Measurements from ENCODE around the gene PIGM.

Gene PIGM

DNA sequence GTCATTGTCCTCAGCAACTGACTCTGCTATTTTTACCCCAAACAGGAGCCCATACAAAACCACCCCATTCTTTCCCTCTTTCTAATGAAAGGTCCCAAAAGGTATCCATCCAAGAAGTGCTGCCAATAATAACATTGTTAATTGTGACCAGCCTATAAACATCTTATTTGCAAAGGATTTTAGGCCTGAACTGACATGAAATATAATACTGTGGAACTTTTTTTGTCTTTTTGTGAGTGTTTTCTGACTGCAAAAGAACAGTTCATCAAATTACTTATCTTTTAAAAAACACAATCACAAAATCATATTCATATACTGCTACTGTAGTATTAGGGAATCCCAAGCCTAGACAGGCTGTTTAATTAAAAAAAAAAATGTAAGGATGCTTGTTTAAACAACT, 3.4 kb downstream of the PIGM start:
- H3K4me3 ChIP-seq (ENCODE audit: low read length) = no peak overlapping the region
- H3K9ac ChIP-seq (ENCODE audit: low read length) = no peak overlapping the region
- H3K27me3 ChIP-seq (ENCODE audit: control insufficient read depth, insufficient read depth, low read length) = no peaks in the 10 kb centered on the region
- no peak overlapping the region for H3K27ac ChIP-seq (ENCODE audit: low read depth, low read length)
- peaks cover 10% of the 10 kb centered on the region for H3K4me1 ChIP-seq (ENCODE audit: control insufficient read depth, insufficient read depth, low read length)
- no peaks in the 10 kb centered on the region for H3K36me3 ChIP-seq (ENCODE audit: control insufficient read depth, insufficient read depth, low read length)

DNA sequence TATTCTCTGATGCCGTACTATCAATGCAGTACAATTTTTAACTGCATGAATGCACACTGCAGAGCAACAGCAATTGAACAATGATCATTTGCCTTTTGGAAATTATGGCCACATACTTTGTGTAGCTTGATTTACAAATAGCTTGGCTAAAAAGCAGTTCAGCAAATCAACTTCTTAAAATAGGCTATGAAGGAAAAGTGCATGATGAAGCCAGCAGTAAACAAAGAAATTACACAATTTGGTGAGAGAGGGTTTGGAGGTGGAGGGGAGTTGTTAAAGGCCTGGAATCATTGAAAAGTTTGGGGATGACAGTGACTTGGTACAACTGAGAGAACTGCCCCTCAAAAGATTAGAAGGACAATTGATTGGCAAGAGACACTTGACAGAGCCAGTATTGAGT, 6.5 kb downstream of the PIGM start:
- no peaks in the 10 kb centered on the region for H3K4me1 ChIP-seq (ENCODE audit: control insufficient read depth, insufficient read depth, low read length)
- no peak overlapping the region for H3K27ac ChIP-seq (ENCODE audit: low read depth, low read length)
- no peak overlapping the region for H3K9ac ChIP-seq (ENCODE audit: low read length)
- no peaks in the 10 kb centered on the region for H3K27me3 ChIP-seq (ENCODE audit: control insufficient read depth, insufficient read depth, low read length)
- H3K36me3 ChIP-seq (ENCODE audit: control insufficient read depth, insufficient read depth, low read length) = no peaks in the 10 kb centered on the region
- no peak overlapping the region for H3K4me3 ChIP-seq (ENCODE audit: low read length)

DNA sequence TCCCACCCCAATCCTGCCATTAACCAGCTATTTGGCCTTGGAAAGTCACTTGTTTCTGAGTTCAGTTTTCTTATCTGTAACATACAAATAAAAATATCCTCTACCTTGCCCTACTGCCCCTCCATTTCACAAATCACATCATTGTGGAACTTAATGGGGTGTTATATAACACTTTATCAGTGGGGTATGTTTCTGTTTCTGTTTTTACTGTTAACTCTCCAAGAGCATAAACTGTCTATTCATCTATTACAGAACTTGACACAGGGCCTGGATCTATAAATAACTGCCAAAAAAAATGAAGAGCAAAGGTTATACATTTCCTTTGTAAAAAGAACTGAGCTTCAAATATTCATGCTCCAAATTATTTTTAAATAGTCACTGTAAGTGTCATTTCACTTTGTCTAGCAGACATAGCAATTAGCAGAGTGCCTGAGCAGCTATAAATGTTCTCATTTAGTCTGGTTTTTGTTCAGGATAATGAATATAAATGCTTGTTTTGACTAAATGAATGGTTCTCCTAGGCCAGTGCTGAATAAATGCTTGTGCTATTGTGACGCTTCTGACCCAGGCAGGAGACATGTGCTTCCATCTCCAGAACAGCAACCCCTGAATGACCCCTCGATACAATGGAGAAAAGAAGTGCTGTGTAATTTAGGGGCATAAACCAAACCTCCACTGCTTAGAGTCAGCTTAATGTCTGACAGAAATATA, 7.4 kb downstream of the PIGM start:
- Histone ChIP-seq H3K4me3 (ENCODE audit: low read length) (no peak overlapping the region), H3K27ac (ENCODE audit: low read depth, low read length) (no peak overlapping the region), H3K9ac (ENCODE audit: low read length) (no peak overlapping the region), H3K4me1 (ENCODE audit: control insufficient read depth, insufficient read depth, low read length) (no peaks in the 10 kb centered on the region), H3K27me3 (ENCODE audit: control insufficient read depth, insufficient read depth, low read length) (no peaks in the 10 kb centered on the region), H3K36me3 (ENCODE audit: control insufficient read depth, insufficient read depth, low read length) (no peaks in the 10 kb centered on the region)

GRCh38 chr1:160022330-160023310, 9.2 kb downstream of the PIGM start:
- no peaks in the 10 kb centered on the region for H3K36me3 ChIP-seq (ENCODE audit: control insufficient read depth, insufficient read depth, low read length)
- no peak overlapping the region for H3K4me3 ChIP-seq (ENCODE audit: low read length)
- H3K27me3 ChIP-seq (ENCODE audit: control insufficient read depth, insufficient read depth, low read length) = no peaks in the 10 kb centered on the region
- H3K9ac ChIP-seq (ENCODE audit: low read length) = no peak overlapping the region
- H3K27ac ChIP-seq (ENCODE audit: low read depth, low read length) = no peak overlapping the region
- no peaks in the 10 kb centered on the region for H3K4me1 ChIP-seq (ENCODE audit: control insufficient read depth, insufficient read depth, low read length)

GRCh38 chr1:160021376-160022074, 10.3 kb downstream of the PIGM start:
- no peaks in the 10 kb centered on the region for H3K4me1 ChIP-seq (ENCODE audit: control insufficient read depth, insufficient read depth, low read length)
- H3K27ac ChIP-seq (ENCODE audit: low read depth, low read length) = no peak overlapping the region
- no peaks in the 10 kb centered on the region for H3K36me3 ChIP-seq (ENCODE audit: control insufficient read depth, insufficient read depth, low read length)
- H3K27me3 ChIP-seq (ENCODE audit: control insufficient read depth, insufficient read depth, low read length) = no peaks in the 10 kb centered on the region
- H3K9ac ChIP-seq (ENCODE audit: low read length) = no peak overlapping the region
- no peak overlapping the region for H3K4me3 ChIP-seq (ENCODE audit: low read length)

GRCh38 chr1:160020196-160020595, 11.6 kb downstream of the PIGM start:
- Histone ChIP-seq H3K27me3 (ENCODE audit: control insufficient read depth, insufficient read depth, low read length) (no peaks in the 10 kb centered on the region), H3K27ac (ENCODE audit: low read depth, low read length) (no peak overlapping the region), H3K4me3 (ENCODE audit: low read length) (no peak overlapping the region), H3K4me1 (ENCODE audit: control insufficient read depth, insufficient read depth, low read length) (no peaks in the 10 kb centered on the region), H3K9ac (ENCODE audit: low read length) (no peak overlapping the region), H3K36me3 (ENCODE audit: control insufficient read depth, insufficient read depth, low read length) (no peaks in the 10 kb centered on the region)

GRCh38 chr1:160018900-160019299, 12.9 kb downstream of the PIGM start:
- Histone ChIP-seq H3K27me3 (ENCODE audit: control insufficient read depth, insufficient read depth, low read length) (no peaks in the 10 kb centered on the region), H3K27ac (ENCODE audit: low read depth, low read length) (no peak overlapping the region), H3K9ac (ENCODE audit: low read length) (no peak overlapping the region), H3K4me3 (ENCODE audit: low read length) (no peak overlapping the region), H3K4me1 (ENCODE audit: control insufficient read depth, insufficient read depth, low read length) (no peaks in the 10 kb centered on the region), H3K36me3 (ENCODE audit: control insufficient read depth, insufficient read depth, low read length) (no peaks in the 10 kb centered on the region)

GRCh38 chr1:160018347-160018746, 13.4 kb downstream of the PIGM start:
- H3K9ac ChIP-seq (ENCODE audit: low read length) = no peak overlapping the region
- H3K4me1 ChIP-seq (ENCODE audit: control insufficient read depth, insufficient read depth, low read length) = no peaks in the 10 kb centered on the region
- H3K27me3 ChIP-seq (ENCODE audit: control insufficient read depth, insufficient read depth, low read length) = no peaks in the 10 kb centered on the region
- no peak overlapping the region for H3K4me3 ChIP-seq (ENCODE audit: low read length)
- no peaks in the 10 kb centered on the region for H3K36me3 ChIP-seq (ENCODE audit: control insufficient read depth, insufficient read depth, low read length)
- no peak overlapping the region for H3K27ac ChIP-seq (ENCODE audit: low read depth, low read length)

- Histone ChIP-seq H3K4me3 (ENCODE audit: low read length) (no peak overlapping the region), H3K9ac (ENCODE audit: low read length) (no peak overlapping the region), H3K27me3 (ENCODE audit: control insufficient read depth, insufficient read depth, low read length) (no peaks in the 10 kb centered on the region), H3K27ac (ENCODE audit: low read depth, low read length) (no peak overlapping the region), H3K36me3 (ENCODE audit: control insufficient read depth, insufficient read depth, low read length) (no peaks in the 10 kb centered on the region), H3K4me1 (ENCODE audit: control insufficient read depth, insufficient read depth, low read length) (no peaks in the 10 kb centered on the region)
Measured at GRCh38 chr1:160017592-160017991, 14.2 kb downstream of the PIGM start.

DNA sequence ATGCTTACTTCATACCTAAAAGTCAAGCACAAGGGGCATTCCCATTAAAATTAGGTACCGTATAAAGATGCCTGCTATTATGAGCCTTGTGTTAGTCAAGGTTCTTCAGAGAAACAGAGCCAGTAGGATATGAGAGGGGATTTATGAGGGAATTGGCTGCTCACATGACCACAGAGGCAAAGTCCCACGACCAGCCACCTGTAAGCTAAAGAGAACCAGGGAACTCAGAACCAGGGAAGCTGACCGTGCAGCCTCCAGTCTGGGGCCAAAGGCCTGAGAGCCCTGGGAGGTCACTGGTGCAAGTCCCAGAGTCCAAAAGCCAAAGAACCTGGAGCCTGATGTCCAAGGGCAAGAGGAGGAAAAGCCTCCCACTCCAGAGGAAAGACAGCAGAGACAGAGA, 20.0 kb downstream of the PIGM start:
- H3K4me3 ChIP-seq (ENCODE audit: low read length) = no peak overlapping the region
- no peak overlapping the region for H3K9ac ChIP-seq (ENCODE audit: low read length)
- H3K27me3 ChIP-seq (ENCODE audit: control insufficient read depth, insufficient read depth, low read length) = no peaks in the 10 kb centered on the region
- H3K4me1 ChIP-seq (ENCODE audit: control insufficient read depth, insufficient read depth, low read length) = no peaks in the 10 kb centered on the region
- no peak overlapping the region for H3K27ac ChIP-seq (ENCODE audit: low read depth, low read length)
- H3K36me3 ChIP-seq (ENCODE audit: control insufficient read depth, insufficient read depth, low read length) = no peaks in the 10 kb centered on the region

DNA sequence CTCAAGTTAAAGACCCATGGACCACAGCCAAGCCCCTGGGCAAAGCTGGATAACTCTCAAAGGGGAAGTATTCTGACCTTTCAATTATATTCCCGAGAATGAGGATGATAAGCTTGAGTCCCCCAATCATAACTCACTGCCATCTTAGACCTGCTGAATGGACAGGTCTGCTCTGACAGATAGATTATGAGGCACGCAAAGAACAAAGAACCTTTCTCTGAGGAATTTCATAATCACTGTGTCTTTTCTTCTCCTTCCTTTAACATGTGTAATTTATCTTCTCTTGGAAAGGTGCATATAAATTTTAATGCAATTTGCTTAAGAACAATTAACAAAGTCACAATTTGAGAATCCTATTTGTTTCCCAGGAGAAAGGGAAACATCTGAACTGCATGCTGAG, 22.0 kb downstream of the PIGM start:
- H3K36me3 ChIP-seq (ENCODE audit: control insufficient read depth, insufficient read depth, low read length) = no peaks in the 10 kb centered on the region
- H3K27ac ChIP-seq (ENCODE audit: low read depth, low read length) = no peak overlapping the region

DNA sequence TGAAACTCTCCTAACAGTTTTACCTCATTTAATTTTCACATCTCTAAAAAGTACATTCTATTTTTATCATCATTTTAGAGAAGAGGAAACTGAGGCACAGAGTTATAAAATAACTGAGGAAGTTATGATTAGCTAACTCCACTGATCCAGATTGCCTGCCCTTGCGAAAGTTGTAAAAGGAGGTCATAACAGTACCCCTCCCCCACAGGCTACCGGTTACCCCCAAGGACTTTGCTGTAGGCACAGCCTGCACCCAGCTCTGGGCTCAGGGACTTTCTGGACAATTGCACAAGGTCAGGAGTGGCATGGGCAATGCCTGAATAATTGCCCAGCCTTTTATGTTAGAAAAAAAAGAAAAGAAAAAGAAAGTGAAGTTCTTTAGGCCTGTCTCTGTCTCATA, 22.7 kb downstream of the PIGM start:
- H3K27ac ChIP-seq (ENCODE audit: low read depth, low read length) = no peak overlapping the region
- H3K36me3 ChIP-seq (ENCODE audit: control insufficient read depth, insufficient read depth, low read length) = no peaks in the 10 kb centered on the region
- H3K4me1 ChIP-seq (ENCODE audit: control insufficient read depth, insufficient read depth, low read length) = no peaks in the 10 kb centered on the region
- no peak overlapping the region for H3K9ac ChIP-seq (ENCODE audit: low read length)
- H3K27me3 ChIP-seq (ENCODE audit: control insufficient read depth, insufficient read depth, low read length) = no peaks in the 10 kb centered on the region
- H3K4me3 ChIP-seq (ENCODE audit: low read length) = no peak overlapping the region

More for the DNA sequence above, 22.0 kb downstream of the PIGM start:
- Histone ChIP-seq H3K4me3 (ENCODE audit: low read length) (no peak overlapping the region), H3K27me3 (ENCODE audit: control insufficient read depth, insufficient read depth, low read length) (no peaks in the 10 kb centered on the region), H3K4me1 (ENCODE audit: control insufficient read depth, insufficient read depth, low read length) (no peaks in the 10 kb centered on the region), H3K9ac (ENCODE audit: low read length) (no peak overlapping the region)
